HG02763 (cell line): ENCODE results near the gene RPL23.
A peak's percentile ranks its signal among the peaks of the same experiment; 100 is the strongest.
"Not testable (repeated sequence)": the region's sequence is repeated elsewhere in the genome, so short reads cannot be mapped to it uniquely, and the experiment has no call there.

Experiments used
- ATAC-seq: cut with Tn5 transposase; IDR thresholded peaks from one replicate; pipeline ENCODE4 v1.9.1; 2021; ENCODE audit warnings: mild to moderate bottlenecking, moderate library complexity; ENCODE audit not compliant: unreplicated experiment

Gene RPL23

DNA sequence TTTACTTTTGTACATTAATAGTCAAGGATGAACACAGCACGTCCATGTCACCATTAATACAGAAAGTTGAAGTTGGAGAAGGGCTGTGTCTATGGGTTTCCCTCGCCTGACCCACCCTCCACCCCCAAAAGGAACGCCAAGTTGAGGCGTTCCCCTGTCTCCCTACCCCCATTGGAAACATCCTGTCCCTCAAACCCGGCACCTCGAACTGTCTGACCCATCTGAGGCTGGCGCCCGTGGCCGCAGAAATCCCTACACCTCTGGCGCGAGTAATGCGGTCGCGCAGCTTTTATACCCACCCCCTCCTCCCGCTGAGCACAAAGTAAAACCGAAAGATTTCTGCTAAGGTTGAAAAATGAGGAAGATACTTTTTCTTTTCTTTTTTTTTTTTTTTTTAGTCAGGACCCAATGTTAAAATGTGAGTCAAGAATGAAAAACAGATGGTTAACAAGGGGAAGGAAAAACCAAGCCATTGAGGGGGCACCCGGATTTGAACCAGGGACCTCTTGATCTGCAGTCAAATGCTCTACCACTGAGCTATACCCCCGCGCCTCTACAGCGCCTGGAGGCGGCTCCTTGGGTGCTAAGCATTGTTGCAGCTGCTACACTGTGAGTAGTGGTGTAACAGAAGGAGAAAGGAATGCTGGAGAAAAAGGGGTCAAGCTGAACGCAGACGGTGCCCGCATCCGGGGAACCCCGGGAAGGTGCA, 15.4 kb upstream of the RPL23 start:
- peak; percentile 29 for ATAC-seq

GRCh38 chr17:38867968-38868816, 14.7 kb upstream of the RPL23 start:
- no peak for ATAC-seq

DNA sequence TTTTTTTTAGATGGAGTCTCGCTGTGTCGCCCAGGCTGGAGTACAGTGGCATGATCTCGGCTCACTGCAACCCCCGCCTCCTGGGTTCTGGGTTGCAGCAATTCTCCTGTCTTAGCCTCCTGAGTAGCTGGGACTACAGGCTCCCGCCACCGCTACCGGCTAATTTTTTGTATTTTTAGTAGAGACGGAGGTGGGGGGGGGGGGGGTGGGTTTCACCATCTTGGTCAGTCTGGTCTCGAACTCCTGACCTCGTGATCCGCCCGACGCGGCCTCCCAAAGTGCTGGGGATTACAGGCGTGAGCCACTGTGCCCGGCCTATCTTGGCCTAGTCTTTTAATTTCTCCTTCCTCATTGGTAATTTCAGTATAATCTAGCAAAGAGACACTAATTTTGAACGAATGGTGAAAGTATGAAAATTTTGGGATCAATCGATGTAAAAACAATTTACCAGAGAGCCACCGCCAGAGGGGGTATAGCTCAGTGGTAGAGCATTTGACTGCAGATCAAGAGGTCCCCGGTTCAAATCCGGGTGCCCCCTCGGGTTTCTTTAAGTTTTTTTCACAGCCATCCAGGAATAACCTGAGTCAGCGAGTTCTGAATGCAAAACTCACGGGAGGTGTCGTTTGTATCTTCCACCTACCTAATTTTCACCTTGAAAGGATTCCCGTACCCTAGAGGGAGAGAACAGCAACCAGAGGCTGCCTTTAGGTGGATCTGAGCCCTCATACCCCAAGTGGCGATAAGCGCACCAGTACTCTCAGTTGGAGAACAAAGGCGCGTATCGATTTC, 13.9 kb upstream of the RPL23 start:
- no peak for ATAC-seq

GRCh38 chr17:38864636-38865398, 11.3 kb upstream of the RPL23 start:
- ATAC-seq: no peak

DNA sequence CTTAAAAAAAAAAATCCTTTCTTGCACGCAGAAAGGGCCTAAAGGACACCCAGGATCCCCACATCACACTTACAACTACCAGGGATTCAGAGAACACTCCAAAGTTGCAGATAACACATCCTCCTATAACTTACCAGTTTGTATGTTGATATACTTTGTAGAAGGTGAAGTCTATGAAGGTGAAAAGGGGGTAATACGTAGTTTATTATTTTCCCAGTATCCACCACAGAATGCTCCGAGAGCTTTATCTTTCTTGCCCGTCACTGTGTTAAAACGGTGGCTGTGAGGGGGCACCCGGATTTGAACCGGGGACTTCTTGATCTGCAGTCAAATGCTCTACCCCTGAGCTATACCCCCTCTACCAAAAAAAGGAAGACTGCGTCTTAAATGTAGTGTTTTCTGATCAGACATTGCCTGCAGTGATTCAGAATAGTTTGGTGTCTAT, 7.9 kb upstream of the RPL23 start:
- no peak for ATAC-seq

DNA sequence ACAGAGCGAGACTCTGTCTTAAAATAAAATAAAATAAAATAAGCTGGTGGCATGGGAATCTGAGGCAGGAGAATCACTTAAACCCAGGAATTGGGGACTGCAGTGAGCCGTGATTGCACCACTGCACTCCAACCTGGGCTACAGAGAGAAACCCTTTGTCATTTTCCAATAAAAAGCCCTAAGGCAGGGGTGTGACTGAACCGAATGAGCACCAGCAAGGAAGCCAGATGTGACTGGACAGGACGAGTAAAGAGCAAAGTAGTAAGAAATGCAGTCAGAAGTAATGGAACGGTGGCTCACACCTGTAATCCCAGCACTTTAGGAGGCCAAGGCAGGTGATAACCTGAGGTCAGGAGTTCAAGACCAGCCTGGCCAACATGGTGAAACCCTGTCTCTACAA, 3.8 kb upstream of the RPL23 start:
- no peak for ATAC-seq

GRCh38 chr17:38855101-38855714, 1.7 kb upstream of the RPL23 start:
- not testable (repeated sequence) for ATAC-seq

DNA sequence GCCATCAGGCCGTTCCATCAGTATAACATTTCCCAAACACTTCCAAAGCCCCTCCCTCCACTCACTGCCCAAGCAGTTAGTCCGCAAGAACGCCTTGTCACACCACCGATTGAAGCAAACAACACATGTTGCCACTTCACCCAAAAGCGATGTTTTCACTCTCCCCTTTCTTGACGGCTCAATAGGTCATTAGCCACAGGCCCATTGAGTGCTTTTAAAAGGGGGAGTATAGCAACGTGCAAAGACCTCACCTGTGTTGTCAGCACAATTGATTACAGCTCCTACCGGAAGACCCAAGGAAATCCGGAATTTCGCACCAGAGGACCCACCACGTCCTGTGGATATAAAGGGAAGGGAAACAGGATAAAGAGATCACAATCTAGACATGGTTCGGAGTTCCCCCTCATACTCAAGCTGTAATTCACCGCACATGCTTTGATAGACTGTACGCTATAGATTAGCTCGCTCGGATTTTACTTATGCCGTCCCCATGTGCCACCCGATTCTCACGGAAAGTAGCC, 690 bp downstream of the RPL23 start:
- no peak for ATAC-seq

DNA sequence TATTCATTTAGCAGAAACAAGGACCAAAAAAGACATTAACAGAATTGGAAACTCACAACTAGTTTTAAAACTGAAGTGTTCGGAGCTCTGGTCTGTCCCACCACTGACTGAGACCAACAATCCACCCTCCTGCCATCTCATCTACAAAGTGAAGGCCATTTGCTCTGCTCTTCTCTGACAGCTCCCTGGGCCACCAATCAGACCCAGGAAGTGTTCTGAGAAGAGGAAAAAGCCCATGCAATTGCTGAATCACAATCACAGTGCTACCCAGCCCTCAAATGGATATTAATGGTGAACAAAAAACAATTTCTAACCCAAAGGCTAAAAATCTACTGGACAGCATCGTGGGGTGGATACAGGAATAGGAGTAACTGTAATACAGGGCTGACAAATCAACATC, 2.1 kb downstream of the RPL23 start:
- ATAC-seq: no peak

DNA sequence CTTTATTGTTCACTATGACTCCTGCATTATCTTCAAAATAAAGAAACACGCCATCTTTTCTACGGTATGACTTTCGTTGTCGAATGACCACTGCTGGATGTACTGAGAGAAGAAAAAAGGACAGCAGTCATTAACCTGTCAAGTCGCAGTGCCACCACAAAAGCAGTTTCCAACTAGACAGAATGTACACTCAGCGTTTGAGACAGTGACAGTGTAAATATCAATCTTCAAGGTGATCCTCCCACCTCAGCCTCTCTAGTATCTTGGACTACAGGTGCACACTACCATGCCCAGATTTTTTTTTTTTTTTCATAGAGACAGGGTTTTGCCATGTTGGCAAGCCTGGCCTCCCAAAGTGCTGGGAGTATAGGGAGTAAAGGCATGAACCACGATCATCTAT, 3.1 kb downstream of the RPL23 start:
- no peak for ATAC-seq

DNA sequence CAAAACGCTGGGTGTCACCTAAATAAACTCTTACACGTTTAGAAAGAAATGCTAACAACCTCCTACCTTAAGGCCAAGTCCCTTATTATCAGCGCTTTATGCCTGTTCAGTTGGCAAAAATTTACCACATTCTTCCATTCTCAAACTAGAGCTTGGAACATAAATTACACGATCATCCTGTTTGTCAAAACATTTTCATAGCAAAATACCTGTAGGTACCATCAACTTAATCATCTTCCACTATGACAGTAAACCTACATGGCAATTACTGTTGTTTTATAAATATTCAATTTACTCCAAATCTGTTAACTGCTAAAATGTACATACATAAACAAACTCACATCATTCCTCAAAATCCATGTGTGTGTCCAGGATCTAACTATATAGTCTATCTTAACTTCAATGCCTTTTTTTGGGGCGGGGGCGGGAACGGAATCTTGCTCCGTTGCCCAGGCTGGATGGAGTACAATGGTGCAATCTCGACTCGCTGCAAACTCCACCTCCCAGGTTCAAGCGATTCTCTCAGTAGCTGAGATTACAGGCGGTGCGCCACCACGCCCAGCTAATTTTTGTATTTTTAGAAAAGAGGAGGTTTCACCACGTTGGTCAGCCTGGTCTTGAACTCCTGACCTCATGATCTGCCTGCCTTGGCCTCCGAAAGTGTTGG, 4.4 kb downstream of the RPL23 start:
- no peak for ATAC-seq

GRCh38 chr17:38848557-38848891, 5.0 kb downstream of the RPL23 start:
- ATAC-seq: no peak

DNA sequence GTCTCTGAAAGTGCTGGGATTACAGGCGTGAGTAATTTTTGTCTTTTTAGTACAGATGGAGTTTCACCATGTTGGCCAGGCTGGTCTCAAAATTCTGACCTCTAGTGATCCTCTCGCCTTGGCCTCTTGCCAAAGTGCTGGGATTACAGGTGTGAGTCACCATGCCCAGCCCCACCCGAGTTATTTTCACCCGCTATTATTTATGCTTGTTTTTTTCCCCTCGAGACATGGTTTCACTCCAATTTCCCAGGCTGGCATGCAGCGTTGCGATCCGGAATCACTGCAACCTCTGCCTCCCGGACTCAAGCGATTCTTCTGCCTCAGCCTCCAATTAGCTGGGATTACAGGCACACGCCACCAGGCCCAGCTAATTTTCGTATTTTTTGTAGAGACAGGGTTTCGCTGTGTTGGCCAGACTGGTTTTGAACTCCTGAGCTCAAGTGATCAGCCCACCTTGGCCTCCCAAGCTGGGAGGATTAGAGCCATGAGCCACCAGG, 9.2 kb downstream of the RPL23 start:
- ATAC-seq: no peak

DNA sequence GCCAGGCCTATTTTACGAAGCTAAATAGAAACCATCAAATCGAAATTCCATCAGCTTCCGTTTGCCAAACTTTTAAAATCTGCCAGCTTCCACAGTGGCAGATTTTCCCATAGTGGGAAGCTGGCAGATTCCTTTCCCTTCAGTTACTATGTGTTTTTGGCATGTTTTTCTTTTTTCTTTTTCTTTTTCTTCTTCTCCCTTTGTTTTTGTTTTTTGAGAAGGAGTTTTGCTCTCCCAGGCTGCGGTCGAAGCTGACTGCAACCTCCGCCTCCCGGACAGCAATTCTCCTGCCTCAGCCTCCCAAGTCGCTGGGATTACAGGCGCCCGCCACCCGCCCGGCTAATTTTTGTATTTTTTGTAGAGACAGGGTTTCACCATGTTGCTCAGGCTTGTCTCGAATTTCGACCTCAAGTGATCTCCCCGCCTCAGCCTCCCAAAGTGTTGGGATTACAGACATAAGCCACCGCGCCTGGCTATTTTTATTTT, 27.7 kb downstream of the RPL23 start:
- ATAC-seq: no peak

GRCh38 chr17:38824899-38825761, 28.4 kb downstream of the RPL23 start, which contains the start of gene CWC25:
Gene CWC25, minus strand, starts transcription at chr17:38825321. Its CDS starts 138 bp downstream, at chr17:38825183.
- ATAC-seq: peak; percentile 89

GRCh38 chr17:38815576-38816193, 37.8 kb downstream of the RPL23 start:
- no peak for ATAC-seq

- no peak for ATAC-seq
Measured at GRCh38 chr17:38809828-38810227, 43.7 kb downstream of the RPL23 start.
